GM21528 (cell line): ENCODE measurements around the gene MTA3.
"Not testable (repeated sequence)": the region's sequence is repeated elsewhere in the genome, so short reads cannot be mapped to it uniquely, and the experiment has no call there.

ENCODE experiments used
- ATAC-seq: cut with Tn5 transposase; IDR thresholded peaks from one replicate; pipeline ENCODE4 v1.9.1; 2021; ENCODE audit warnings: mild to moderate bottlenecking, moderate library complexity; ENCODE audit not compliant: unreplicated experiment, low FRiP score

MTA3 gene

DNA sequence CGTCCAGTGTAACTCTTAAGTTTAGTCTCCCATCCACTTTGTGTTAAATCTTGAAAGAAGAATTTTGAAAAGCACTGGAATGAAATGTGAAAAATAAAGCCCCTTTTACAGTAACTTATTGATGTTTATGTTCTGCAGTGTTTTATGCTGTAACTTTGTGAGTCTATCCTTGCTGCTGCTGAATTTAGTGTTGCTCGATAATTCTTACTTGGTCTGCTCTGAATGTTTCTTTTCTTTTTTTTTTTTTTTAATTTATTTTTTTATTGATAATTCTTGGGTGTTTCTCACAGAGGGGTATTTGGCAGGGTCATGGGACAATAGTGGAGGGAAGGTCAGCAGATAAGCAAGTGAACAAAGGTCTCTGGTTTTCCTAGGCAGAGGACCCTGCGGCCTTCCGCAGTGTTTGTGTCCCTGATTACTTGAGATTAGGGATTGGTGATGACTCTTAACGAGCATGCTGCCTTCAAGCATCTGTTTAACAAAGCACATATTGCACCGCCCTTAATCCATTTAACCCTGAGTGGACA, 36.0 kb downstream of the MTA3 start:
- ATAC-seq = not testable (repeated sequence)

DNA sequence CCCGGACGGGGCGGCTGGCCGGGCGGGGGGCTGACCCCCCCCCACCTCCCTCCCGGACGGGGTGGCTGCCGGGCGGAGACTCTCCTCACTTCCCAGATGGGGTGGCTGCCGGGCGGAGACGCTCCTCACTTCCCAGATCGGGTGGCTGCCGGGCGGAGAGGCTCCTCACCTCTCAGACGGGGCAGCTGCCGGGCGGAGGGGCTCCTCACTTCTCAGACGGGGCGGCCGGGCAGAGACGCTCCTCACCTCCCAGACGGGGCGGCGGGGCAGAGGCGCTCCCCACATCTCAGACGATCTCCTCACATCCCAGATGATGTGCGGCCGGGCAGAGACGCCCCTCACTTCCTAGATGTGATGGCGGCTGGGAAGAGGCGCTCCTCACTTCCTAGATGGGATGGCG, 37.7 kb downstream of the MTA3 start:
- not testable (repeated sequence) for ATAC-seq

GRCh38 chr2:42607101-42607637, 38.7 kb downstream of the MTA3 start:
- ATAC-seq = no peak

- ATAC-seq = no peak
These were observed 45.0 kb downstream of the MTA3 start for GRCh38 chr2:42613281-42614064.

GRCh38 chr2:42614838-42615237, 46.4 kb downstream of the MTA3 start:
- ATAC-seq = no peak

DNA sequence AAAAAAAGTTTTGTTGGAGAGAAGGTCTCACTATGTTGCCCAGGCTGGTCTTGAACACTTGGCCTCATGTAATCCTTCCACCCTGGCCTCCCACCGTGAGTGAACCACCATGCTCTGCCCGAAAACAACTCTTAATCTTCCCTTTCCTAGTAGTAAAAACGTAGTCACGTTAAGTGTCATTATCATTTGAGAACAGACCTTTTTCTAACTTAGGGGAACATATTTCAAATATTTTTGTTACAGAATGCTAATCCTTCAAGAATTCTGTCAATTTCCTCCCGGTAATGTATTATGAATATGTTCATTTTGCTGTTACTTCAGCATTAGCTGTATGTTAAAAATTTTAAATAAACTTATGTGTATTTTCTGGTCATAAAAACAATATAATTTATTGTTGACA, 49.7 kb downstream of the MTA3 start:
- ATAC-seq = no peak

GRCh38 chr2:42618972-42619371, 50.5 kb downstream of the MTA3 start:
- ATAC-seq = no peak

- not testable (repeated sequence) for ATAC-seq
These were observed 53.2 kb downstream of the MTA3 start for GRCh38 chr2:42621626-42622025.

DNA sequence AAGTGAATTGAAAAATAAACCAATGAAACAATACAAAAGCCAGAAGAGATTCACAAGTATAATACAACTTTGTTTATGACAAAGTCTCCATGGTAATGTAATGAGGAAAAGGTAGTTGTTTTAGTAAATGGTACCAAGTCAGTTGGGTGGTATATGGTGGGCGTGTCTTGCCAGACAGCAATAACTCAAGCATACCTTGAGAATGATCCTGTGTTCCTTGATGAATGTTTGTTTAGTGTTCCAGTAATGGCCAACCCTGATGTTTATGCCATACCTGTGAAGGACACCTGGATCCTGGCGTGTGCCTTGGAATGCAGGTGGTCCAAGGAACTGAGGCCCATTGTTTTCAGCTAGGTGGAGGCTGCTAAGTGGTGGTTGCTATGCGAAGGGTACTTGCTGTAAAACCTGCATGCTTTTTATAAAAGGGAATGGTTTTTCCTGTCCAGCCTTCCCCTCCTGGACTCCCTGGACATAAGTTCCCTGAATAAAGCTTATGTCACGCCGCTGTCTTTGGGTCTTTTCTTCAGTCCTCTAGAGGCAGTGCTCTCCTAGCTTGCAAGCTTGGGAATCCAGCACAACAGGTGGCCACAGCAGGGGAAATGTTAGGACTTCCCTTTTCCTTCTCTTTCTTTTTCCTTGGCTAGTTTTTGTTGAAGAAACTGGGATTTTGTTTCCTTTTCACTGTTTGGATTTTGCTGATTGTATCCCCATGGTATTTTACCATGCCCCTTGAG, 54.7 kb downstream of the MTA3 start:
- ATAC-seq = no peak

DNA sequence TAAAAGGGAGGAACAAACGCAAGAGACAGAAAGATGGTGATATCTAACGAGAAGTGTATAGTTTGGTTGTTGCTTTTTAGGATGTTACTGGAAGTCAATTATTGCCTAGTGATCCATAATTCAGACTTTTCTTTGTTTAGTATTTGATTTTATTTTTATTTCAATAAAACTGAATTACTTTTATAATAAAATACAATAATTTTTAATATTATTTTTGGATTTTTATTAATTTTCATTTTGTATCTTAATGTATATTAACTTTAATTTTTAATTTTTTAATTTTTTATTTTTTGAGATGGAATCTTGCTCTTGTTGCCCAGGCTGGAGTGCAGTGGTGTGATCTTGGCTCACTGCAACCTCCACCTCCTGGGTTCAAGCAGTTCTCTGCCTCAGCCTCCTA, 55.6 kb downstream of the MTA3 start:
- ATAC-seq = no peak

- not testable (repeated sequence) for ATAC-seq
These were observed 59.6 kb downstream of the MTA3 start for GRCh38 chr2:42628024-42628423.

- ATAC-seq = no peak
These were observed 68.5 kb downstream of the MTA3 start for GRCh38 chr2:42636934-42637333.

DNA sequence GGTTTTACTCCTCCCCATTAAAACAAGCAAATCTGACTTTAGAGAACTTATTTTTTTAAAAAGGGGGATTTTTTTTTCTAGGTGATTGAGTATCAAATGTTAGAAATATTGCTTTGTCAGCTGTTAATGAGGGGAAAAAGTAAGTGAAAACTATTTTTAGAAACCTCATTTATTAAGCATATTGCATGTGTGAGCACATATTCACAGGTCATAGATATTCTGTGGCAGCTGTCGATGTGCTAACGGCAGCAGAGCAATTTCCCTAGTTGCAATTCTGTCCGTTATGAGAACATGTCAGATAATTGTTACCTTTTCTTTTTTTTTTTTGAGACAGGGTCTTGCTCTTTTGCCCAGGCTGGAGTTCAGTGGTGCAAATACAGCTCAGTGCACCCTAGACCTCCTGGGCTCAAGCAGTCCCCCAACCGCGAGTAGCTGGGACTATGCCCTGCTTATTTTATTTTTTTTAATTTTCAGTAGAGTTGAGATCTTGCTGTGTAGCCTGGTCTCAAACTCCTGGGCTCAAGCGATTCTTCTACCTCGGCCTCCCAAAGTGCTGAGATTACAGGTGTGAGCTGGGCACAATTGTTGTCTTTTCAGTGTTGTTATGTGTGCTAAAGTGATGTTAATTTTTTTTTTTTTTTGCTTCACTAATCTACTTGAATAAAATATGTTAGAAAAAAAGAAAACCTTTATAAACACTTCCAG, 69.8 kb downstream of the MTA3 start:
- ATAC-seq = no peak

- no peak for ATAC-seq
These were observed 71.1 kb downstream of the MTA3 start for GRCh38 chr2:42639340-42640077.

GRCh38 chr2:42640261-42640660, 71.8 kb downstream of the MTA3 start:
- no peak for ATAC-seq

DNA sequence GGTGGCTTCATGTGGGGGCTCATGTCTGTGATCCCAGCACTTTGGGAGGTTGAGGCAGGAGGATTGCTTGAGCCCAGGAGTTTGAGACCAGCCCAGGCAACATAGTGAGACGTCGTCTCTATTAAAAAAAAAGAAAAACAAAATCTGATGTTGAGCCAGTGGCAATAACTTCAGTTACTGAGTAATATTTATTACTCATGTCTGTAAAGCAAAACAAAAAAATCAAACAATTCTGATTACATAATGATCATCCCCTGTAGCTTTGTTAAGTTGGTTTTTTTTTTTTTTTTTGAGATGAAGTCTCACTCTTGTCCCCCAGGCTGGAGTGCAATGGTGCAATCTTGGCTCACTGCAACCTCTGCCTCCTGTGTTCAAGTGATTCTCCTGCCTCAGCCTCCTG, 73.9 kb downstream of the MTA3 start:
- ATAC-seq = not testable (repeated sequence)

DNA sequence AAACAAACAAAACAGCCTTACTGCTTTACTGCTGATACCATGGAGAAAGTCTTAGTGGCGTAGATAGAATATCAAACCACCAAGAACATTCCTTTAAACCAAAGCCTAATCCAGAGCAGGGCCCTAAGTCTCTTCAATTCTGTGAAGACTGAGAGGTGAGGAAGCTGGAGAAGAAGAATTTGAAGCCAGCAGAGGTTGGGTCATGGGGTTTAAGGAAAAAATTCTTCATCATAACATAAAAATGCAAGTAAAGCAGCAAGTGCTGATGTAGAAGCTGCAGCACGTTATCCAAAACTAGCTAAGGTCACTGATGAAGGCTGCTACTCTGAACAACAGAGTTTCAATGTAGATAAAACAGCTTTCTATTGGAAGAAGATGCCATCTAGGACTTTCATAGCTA, 77.1 kb downstream of the MTA3 start:
- ATAC-seq = no peak

- no peak for ATAC-seq
These were observed 80.4 kb downstream of the MTA3 start for GRCh38 chr2:42648796-42649195.

GRCh38 chr2:42651057-42651456, 82.6 kb downstream of the MTA3 start:
- no peak for ATAC-seq

GRCh38 chr2:42652086-42652485, 83.7 kb downstream of the MTA3 start:
- no peak for ATAC-seq
